Mammary epithelial cell (primary cell): Measurements from ENCODE around the gene FGD5.

ENCODE experiments used
- EZH2 ChIP-seq: IDR thresholded peaks from 2 replicates; pipeline ENCODE4 v1.6.1; 2012; ENCODE audit warnings: low read length, inconsistent platforms, borderline replicate concordance
- TF ChIP-seq, protein P1 (sequence below), 2 donors: IDR thresholded peaks in 1 of 2; conservative IDR thresholded peaks in 1 of 2; 2 replicates each; pipeline ENCODE4 v1.5.1; 2011 to 2012; ENCODE audit warnings: inconsistent platforms in 2 of 2, low read length in 2 of 2, mild to moderate bottlenecking in 2 of 2, control low read depth in 1 of 2, low read depth in 1 of 2; ENCODE audit not compliant: insufficient read depth in 1 of 2; ENCODE audit errors: extremely low read depth in 1 of 2

DNA sequence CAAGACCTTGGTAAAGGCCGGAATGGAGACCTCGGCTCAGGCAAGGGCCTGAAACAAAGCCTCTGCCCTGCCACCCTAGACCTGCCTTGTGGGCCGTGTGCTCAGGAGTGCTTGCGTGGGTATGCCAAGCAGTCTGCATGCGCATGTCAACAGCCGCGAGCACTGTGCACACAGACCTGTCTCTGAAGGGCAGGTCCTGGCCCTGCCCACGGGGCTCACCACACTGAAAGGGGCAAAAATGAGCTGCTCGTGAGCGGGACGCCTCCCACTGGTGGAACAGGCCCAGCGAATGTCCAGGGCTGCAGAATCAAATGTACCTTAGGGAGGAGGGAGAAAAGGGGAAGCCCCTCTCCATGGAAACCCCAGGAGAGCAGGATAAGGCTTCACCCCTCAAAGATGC is 44.3 kb upstream of the FGD5 start:
- TF ChIP-seq EZH2: no peak
- TF ChIP-seq, protein P1, sequence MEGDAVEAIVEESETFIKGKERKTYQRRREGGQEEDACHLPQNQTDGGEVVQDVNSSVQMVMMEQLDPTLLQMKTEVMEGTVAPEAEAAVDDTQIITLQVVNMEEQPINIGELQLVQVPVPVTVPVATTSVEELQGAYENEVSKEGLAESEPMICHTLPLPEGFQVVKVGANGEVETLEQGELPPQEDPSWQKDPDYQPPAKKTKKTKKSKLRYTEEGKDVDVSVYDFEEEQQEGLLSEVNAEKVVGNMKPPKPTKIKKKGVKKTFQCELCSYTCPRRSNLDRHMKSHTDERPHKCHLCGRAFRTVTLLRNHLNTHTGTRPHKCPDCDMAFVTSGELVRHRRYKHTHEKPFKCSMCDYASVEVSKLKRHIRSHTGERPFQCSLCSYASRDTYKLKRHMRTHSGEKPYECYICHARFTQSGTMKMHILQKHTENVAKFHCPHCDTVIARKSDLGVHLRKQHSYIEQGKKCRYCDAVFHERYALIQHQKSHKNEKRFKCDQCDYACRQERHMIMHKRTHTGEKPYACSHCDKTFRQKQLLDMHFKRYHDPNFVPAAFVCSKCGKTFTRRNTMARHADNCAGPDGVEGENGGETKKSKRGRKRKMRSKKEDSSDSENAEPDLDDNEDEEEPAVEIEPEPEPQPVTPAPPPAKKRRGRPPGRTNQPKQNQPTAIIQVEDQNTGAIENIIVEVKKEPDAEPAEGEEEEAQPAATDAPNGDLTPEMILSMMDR (conservative IDR thresholded peaks at IDR 0.05 in 1 of 2, IDR thresholded peaks at IDR 0.05 in 1 of 2; ENCODE audit: extremely low read depth in 1 of 2, insufficient read depth in 1 of 2, low read depth in 1 of 2, low read length in 2 of 2): no peak
